HEK293 (cell line): ENCODE results near the gene UCKL1.

Source experiments
- CTCF ChIA-PET: fragments of 350-600 bp; formaldehyde crosslinking; extraction: SDS; loops from one replicate; lab custom pipeline; 2021; ENCODE audit warnings: antibody characterized with exemption; lab: Yijun Ruan, JAX
- POLR2A ChIA-PET: fragments of 300-600 bp; formaldehyde crosslinking; extraction: SDS; loops from one replicate; lab custom pipeline; 2020; ENCODE audit warnings: antibody characterized with exemption, inconsistent platforms; lab: Yijun Ruan, JAX
- H3K27ac ChIP-seq: fragments of 200-500 bp; sonication (Bioruptor generic); 2 replicates; pipeline ENCODE4 v1.5.1; 2014; ENCODE audit warnings: low read depth, low read length, control low read depth, inconsistent platforms; ENCODE audit errors: extremely low read depth
- H3K36me3 ChIP-seq, 2 experiments: fragments of 200-500 bp in 1 of 2; sonication (Bioruptor generic) in 1 of 2; 1 replicate in 1 of 2; 2 replicates in 1 of 2; pipeline ENCODE4 v1.5.1; 2014 to 2017; ENCODE audit warnings: inconsistent platforms in 2 of 2, low read length in 2 of 2; ENCODE audit not compliant: control insufficient read depth in 2 of 2, insufficient read depth in 1 of 2
- H3K4me1 ChIP-seq: fragments of 200-500 bp; sonication (Bioruptor generic); 2 replicates; pipeline ENCODE4 v1.5.1; 2014; ENCODE audit warnings: mild to moderate bottlenecking, low read length, inconsistent platforms; ENCODE audit not compliant: control insufficient read depth, insufficient read depth
- H3K4me3 ChIP-seq: 2 replicates; pipeline ENCODE4 v1.5.1; 2011; ENCODE audit warnings: low read depth, mild to moderate bottlenecking, control low read depth, low read length, moderate library complexity
- H3K9me3 ChIP-seq: fragments of 200-500 bp; sonication (Bioruptor generic); 2 replicates; pipeline ENCODE4 v1.5.1; 2014; ENCODE audit warnings: low read depth, low read length, inconsistent platforms; ENCODE audit not compliant: control insufficient read depth, insufficient read depth
- KLF7 ChIP-seq: fragments of 450-650 bp; formaldehyde crosslinking; IDR thresholded peaks from 2 replicates; pipeline ENCODE4 v1.5.1; 2016; ENCODE audit warnings: missing biosample characterization, missing genetic modification characterization, borderline replicate concordance
- OSR2 ChIP-seq: fragments of 450-650 bp; formaldehyde crosslinking; IDR thresholded peaks from 2 replicates; pipeline ENCODE4 v1.5.1; 2016; ENCODE audit warnings: missing biosample characterization, missing genetic modification characterization
- OVOL3 ChIP-seq: fragments of 450-650 bp; formaldehyde crosslinking; IDR thresholded peaks from 2 replicates; pipeline ENCODE4 v1.5.1; 2016; ENCODE audit warnings: missing biosample characterization, missing genetic modification characterization
- SCRT1 ChIP-seq: fragments of 450-650 bp; formaldehyde crosslinking; IDR thresholded peaks from 2 replicates; pipeline ENCODE4 v1.5.1; 2016; ENCODE audit warnings: missing biosample characterization, missing genetic modification characterization, borderline replicate concordance
- YY2 ChIP-seq: fragments of 450-650 bp; formaldehyde crosslinking; IDR thresholded peaks from 2 replicates; pipeline ENCODE4 v1.5.1; 2016; ENCODE audit warnings: missing biosample characterization, missing genetic modification characterization
- ZNF10 ChIP-seq: fragments of 450-650 bp; formaldehyde crosslinking; IDR thresholded peaks from 2 replicates; pipeline ENCODE4 v1.5.1; 2017; ENCODE audit warnings: missing biosample characterization, missing genetic modification characterization
- ZNF16 ChIP-seq: fragments of 450-650 bp; formaldehyde crosslinking; IDR thresholded peaks from 2 replicates; pipeline ENCODE4 v1.5.1; 2016; ENCODE audit warnings: low read depth, missing biosample characterization, missing genetic modification characterization
- ZNF175 ChIP-seq: fragments of 450-650 bp; formaldehyde crosslinking; IDR thresholded peaks from 2 replicates; pipeline ENCODE4 v1.5.1; 2016; ENCODE audit warnings: missing biosample characterization, missing genetic modification characterization
- ZNF184 ChIP-seq: fragments of 450-650 bp; IDR thresholded peaks from 2 replicates; pipeline ENCODE4 v1.5.1; 2018; ENCODE audit warnings: missing biosample characterization, mild to moderate bottlenecking, missing genetic modification characterization
- ZNF202 ChIP-seq: fragments of 450-650 bp; formaldehyde crosslinking; IDR thresholded peaks from 2 replicates; pipeline ENCODE4 v1.5.1; 2016; ENCODE audit warnings: missing biosample characterization, missing genetic modification characterization, borderline replicate concordance
- ZNF248 ChIP-seq: fragments of 450-650 bp; formaldehyde crosslinking; IDR thresholded peaks from 2 replicates; pipeline ENCODE4 v1.5.1; 2017; ENCODE audit warnings: missing biosample characterization, missing genetic modification characterization
- ZNF350 ChIP-seq: fragments of 450-650 bp; formaldehyde crosslinking; IDR thresholded peaks from 2 replicates; pipeline ENCODE4 v1.5.0; 2017; ENCODE audit warnings: missing biosample characterization, mild to moderate bottlenecking, missing genetic modification characterization
- ZNF549 ChIP-seq: fragments of 450-650 bp; IDR thresholded peaks from 2 replicates; pipeline ENCODE4 v1.5.1; 2018; ENCODE audit warnings: missing biosample characterization, missing genetic modification characterization, mild to moderate bottlenecking, inconsistent platforms, moderate library complexity
- ZNF560 ChIP-seq: fragments of 450-650 bp; formaldehyde crosslinking; IDR thresholded peaks from 2 replicates; pipeline ENCODE4 v1.5.1; 2017; ENCODE audit warnings: missing biosample characterization, missing genetic modification characterization, borderline replicate concordance
- ZNF561 ChIP-seq: fragments of 450-650 bp; IDR thresholded peaks from 2 replicates; pipeline ENCODE4 v1.5.1; 2018; ENCODE audit warnings: missing biosample characterization, missing genetic modification characterization, borderline replicate concordance
- ZNF645 ChIP-seq: fragments of 450-650 bp; formaldehyde crosslinking; IDR thresholded peaks from 2 replicates; pipeline ENCODE4; 2016; ENCODE audit warnings: missing biosample characterization, missing genetic modification characterization
- ZSCAN23 ChIP-seq: fragments of 450-650 bp; formaldehyde crosslinking; IDR thresholded peaks from 2 replicates; pipeline ENCODE4 v1.5.1; 2016; ENCODE audit warnings: missing biosample characterization, missing genetic modification characterization
- TF ChIP-seq, protein P1 (sequence below): fragments of 450-650 bp; formaldehyde crosslinking; IDR thresholded peaks from 2 replicates; pipeline ENCODE4 v1.5.1; 2016; ENCODE audit warnings: missing biosample characterization, missing genetic modification characterization

Gene UCKL1

GRCh38 chr20:63940472-63941266 lies 15.5 kb downstream of the UCKL1 start:
- no peaks in the 10 kb centered on the region for H3K9me3 ChIP-seq
- ChIA-PET POLR2A (no interaction called here), CTCF (no interaction called here)
- peaks cover 6 to 71% of the 10 kb centered on the region in 2 experiments; a peak in 2 of 3 replicates for H3K36me3 ChIP-seq
- H3K27ac ChIP-seq = no peak overlapping the region
- TF ChIP-seq ZNF10 (peak; percentile 89), ZNF175 (no peak), ZNF248 (tag by site-specific recombination) (no peak)
- TF ChIP-seq, protein P1, sequence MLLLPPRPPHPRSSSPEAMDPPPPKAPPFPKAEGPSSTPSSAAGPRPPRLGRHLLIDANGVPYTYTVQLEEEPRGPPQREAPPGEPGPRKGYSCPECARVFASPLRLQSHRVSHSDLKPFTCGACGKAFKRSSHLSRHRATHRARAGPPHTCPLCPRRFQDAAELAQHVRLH (tag by site-specific recombination) = no peak
- no peak overlapping the region for H3K4me3 ChIP-seq
- no peaks in the 10 kb centered on the region; the same call in 1 of the 2 replicates for H3K4me1 ChIP-seq

DNA sequence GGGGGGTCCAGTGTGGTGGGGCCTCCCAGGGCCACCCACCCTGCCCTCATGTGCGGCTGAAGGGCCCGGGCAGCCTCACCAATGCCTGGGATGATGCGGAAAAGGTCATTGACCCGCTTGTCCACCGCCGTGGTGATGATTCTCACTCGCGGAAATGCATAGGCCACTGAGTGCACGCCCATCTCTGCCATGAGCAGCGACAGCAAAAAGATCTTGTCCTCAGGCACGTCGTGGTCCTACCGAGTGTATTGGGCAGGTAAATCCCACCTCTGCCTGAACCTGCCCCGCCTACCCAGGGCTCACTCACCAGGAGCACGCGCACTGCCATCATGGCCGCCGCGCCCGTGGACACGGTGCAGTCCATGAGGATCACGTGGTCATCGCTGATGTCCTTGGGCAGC lies 16.1 kb downstream of the UCKL1 start:
- Histone ChIP-seq H3K4me3 (no peak overlapping the region), H3K4me1 (no peaks in the 10 kb centered on the region; the same call in 1 of the 2 replicates), H3K36me3 (peaks cover 6 to 71% of the 10 kb centered on the region in 2 experiments; a peak in 2 of 3 replicates)

DNA sequence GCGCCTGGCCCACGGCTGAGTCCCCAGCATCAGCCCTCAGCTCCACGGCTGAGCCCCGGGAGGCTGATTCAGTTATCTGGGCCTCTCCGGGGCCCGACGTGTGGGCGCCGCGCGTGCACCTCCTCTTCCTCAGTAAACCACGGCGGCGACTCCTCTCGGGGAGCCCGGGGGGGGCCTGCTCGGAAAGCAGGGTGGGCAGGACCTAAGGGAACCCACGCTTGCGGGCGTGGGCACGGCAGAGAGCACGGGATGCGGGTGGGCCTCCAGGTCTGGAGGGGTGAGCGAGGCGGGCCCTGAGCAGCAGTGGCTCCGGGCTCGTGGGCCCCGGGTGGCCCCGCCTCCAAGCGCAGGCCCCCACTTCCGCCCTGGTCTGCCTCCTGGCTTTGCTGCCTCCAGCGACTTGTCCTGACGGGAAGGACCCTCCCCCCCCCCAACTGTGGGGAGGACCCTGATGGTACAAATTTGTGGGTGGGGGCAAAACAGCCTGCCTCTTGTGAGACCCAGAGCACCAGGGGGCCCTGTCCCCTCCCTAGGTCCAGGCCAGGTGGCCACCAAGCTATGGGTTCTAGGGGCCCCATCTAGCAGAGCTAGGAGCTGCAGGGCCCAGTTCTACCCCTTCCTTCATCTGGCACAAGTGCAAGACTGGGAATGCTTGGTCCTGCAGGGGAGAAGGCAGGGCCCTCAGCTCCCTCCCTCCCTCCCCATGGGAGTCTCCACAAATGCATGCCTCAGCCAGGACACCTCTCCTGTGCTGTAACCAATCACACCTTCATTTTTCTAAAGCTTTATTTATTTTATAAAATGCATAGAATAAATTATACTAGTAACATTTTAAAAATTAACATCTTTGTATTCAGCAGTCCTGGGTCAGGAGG lies 16.9 kb downstream of the UCKL1 start:
- no peaks in the 10 kb centered on the region; the same call in 1 of the 2 replicates for H3K4me1 ChIP-seq
- no peak for TF ChIP-seq OSR2
- TF ChIP-seq ZSCAN23 (tag by site-specific recombination) = no peak
- TF ChIP-seq ZNF645 (tag by site-specific recombination) = no peak
- no peak for TF ChIP-seq KLF7 (tag by site-specific recombination)
- TF ChIP-seq ZNF184 (tag by site-specific recombination) = no peak
- TF ChIP-seq ZNF16 = no peak
- TF ChIP-seq OVOL3 (tag by site-specific recombination) = no peak
- TF ChIP-seq YY2 (tag by site-specific recombination) = no peak
- TF ChIP-seq SCRT1 (tag by site-specific recombination) = no peak
- no peak for TF ChIP-seq ZNF561 (tag by site-specific recombination)
- TF ChIP-seq ZNF549 = no peak
- TF ChIP-seq ZNF350 (tag by site-specific recombination) = no peak
- H3K27ac ChIP-seq = no peak overlapping the region
- H3K4me3 ChIP-seq = no peak overlapping the region
- H3K9me3 ChIP-seq = no peaks in the 10 kb centered on the region
- POLR2A ChIA-PET = interaction anchor here (0.7 to 1.1 kb wide), 4 partner anchors 17 to 87 kb away, joined by 3 read pairs; partner anchors contain the start of gene UCKL1
- peaks cover 6 to 71% of the 10 kb centered on the region in 2 experiments; a peak in 2 of 3 replicates for H3K36me3 ChIP-seq
- CTCF ChIA-PET = no interaction called here

More for the DNA sequence above, 16.1 kb downstream of the UCKL1 start:
- ChIA-PET CTCF (no interaction called here), POLR2A (interaction anchor here (0.7 kb wide), 2 partner anchors 33 to 87 kb away, joined by 3 read pairs; no protein-coding TSS in a partner anchor)
- Histone ChIP-seq H3K9me3 (no peaks in the 10 kb centered on the region), H3K27ac (no peak overlapping the region)
- TF ChIP-seq ZNF202 (tag by site-specific recombination) (peak; percentile 19; the same call in 1 of the 2 replicates), ZNF560 (tag by site-specific recombination) (no peak)
